Common myeloid progenitor, CD34-positive (primary cell): Measurements from ENCODE around the gene ASAP2.
"Not testable (repeated sequence)": the region's sequence is repeated elsewhere in the genome, so short reads cannot be mapped to it uniquely, and the experiment has no call there.

ENCODE experiments used
- CTCF ChIA-PET: fragments of 350-600 bp; sonication (Branson Sonifier 250); formaldehyde crosslinking; loops from one replicate; lab custom pipeline; 2021; ENCODE audit warnings: antibody characterized with exemption; lab: Charles Lee
- POLR2A ChIA-PET: fragments of 350-600 bp; sonication (Branson Sonifier 250); formaldehyde crosslinking; loops from one replicate; lab custom pipeline; 2021; ENCODE audit warnings: antibody characterized with exemption; lab: Charles Lee
- DNase-seq, 3 donors: peaks; one replicate each; pipeline versions ENCODE4 v3.0.0 to v3.0.0-alpha.2; 2013
- H3K27ac ChIP-seq, 2 experiments: 1 replicate in 1 of 2; 2 replicates in 1 of 2; pipeline ENCODE4 v1.7.0; 2013; ENCODE audit warnings: inconsistent platforms in 2 of 2, low read length in 2 of 2, mild to moderate bottlenecking in 2 of 2, low read depth in 1 of 2, moderate library complexity in 1 of 2; ENCODE audit not compliant: severe bottlenecking in 2 of 2, insufficient read depth in 1 of 2, poor library complexity in 1 of 2
- H3K27me3 ChIP-seq, 5 experiments: replicated peaks in 2 of 5; 1 replicate in 3 of 5; 2 replicates in 2 of 5; pipeline versions ENCODE4 v1.6.1 to v1.7.0; 2013; ENCODE audit warnings: low read length in 4 of 5, mild to moderate bottlenecking in 2 of 5, moderate library complexity in 2 of 5, inconsistent platforms in 1 of 5; ENCODE audit not compliant: insufficient read depth in 5 of 5, control insufficient read depth in 4 of 5
- H3K36me3 ChIP-seq, 4 experiments: 1 replicate in 2 of 4; 2 replicates in 2 of 4; pipeline versions ENCODE4 v1.6.1 to v1.7.0; 2013; ENCODE audit warnings: low read length in 3 of 4, control low read depth in 1 of 4, mild to moderate bottlenecking in 1 of 4; ENCODE audit not compliant: control insufficient read depth in 4 of 4, insufficient read depth in 4 of 4
- H3K4me1 ChIP-seq, 4 experiments: 1 replicate in 3 of 4; 2 replicates in 1 of 4; pipeline versions ENCODE4 v1.6.1 to v1.7.1; 2013; ENCODE audit warnings: low read length in 3 of 4, mild to moderate bottlenecking in 3 of 4, control low read depth in 1 of 4, inconsistent platforms in 1 of 4, moderate library complexity in 1 of 4; ENCODE audit not compliant: control insufficient read depth in 4 of 4, insufficient read depth in 4 of 4; ENCODE audit errors: control extremely low read depth in 1 of 4
- H3K4me3 ChIP-seq, 7 experiments: 1 replicate in 4 of 7; 2 replicates in 3 of 7; pipeline versions ENCODE4 v1.5.1 to v1.7.0; 2013; ENCODE audit warnings: mild to moderate bottlenecking in 7 of 7, low read length in 6 of 7, moderate library complexity in 6 of 7, inconsistent platforms in 2 of 7, low read depth in 2 of 7, control low read depth in 1 of 7; ENCODE audit not compliant: insufficient read depth in 4 of 7, control insufficient read depth in 1 of 7; ENCODE audit errors: extremely low read depth in 1 of 7
- H3K9me3 ChIP-seq, 5 experiments: 1 replicate in 4 of 5; 2 replicates in 1 of 5; pipeline versions ENCODE4 v1.6.1 to v1.7.1; 2013; ENCODE audit warnings: low read length in 4 of 5, mild to moderate bottlenecking in 2 of 5, inconsistent platforms in 1 of 5, low read depth in 1 of 5, moderate library complexity in 1 of 5; ENCODE audit not compliant: control insufficient read depth in 4 of 5, insufficient read depth in 2 of 5; ENCODE audit errors: control extremely low read depth in 1 of 5
- WGBS: methylation state at CpG from one replicate; pipeline ENCODE4 v1.1.5; 2013; ENCODE audit not compliant: insufficient coverage; 5-methylcytosine and 5-hydroxymethylcytosine counted together

The ASAP2 gene

DNA sequence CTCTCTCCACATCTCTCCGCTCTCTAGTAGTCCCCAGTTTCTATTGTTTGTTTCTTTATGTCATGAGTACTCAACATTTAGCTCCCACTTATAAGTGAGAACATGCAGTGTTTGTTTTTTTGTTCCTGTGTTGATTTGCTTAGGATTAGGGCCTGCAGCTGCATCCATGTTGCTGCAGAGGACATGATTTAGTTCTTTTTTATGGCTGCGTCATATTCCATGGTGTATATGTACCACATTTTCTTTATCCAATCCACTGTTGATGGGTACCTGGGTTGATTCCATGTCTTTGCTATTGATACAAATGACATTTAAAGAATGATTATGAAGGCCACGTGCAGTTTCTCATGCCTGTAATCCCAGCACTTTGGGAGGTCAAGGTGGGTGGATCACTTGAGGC is 60.7 kb downstream of the ASAP2 start:
- POLR2A ChIA-PET, result interaction anchor here (0.5 kb wide), 1 partner anchor 14 kb away, joined by 3 read pairs; no protein-coding TSS in a partner anchor

GRCh38 chr2:9268301-9269080 is 61.9 kb downstream of the ASAP2 start:
- no peak for DNase-seq
- POLR2A ChIA-PET, result no interaction called here
- Histone ChIP-seq H3K27ac (no peak overlapping the region), H3K4me1 (peaks cover 2 to 13% (median 12%) of the 10 kb centered on the region in 4 experiments), H3K4me3 (no peak overlapping the region), H3K36me3 (no peaks in the 10 kb centered on the region), H3K27me3 (no peaks in the 10 kb centered on the region), H3K9me3 (no peaks in the 10 kb centered on the region)
- WGBS, result 95% methylated on average over 12 of the region's 18 CpGs
- CTCF ChIA-PET, result no interaction called here

More for the DNA sequence above, 60.7 kb downstream of the ASAP2 start:
- H3K27me3 ChIP-seq, DNase-seq, H3K36me3 ChIP-seq, H3K4me3 ChIP-seq, H3K9me3 ChIP-seq, H3K27ac ChIP-seq, CTCF ChIA-PET: not testable (repeated sequence)
- WGBS, result no CpG with 5 or more reads among the region's 3 CpGs
- H3K4me1 ChIP-seq, result peaks cover 4 to 19% (median 17%) of the 10 kb centered on the region in 4 experiments

DNA sequence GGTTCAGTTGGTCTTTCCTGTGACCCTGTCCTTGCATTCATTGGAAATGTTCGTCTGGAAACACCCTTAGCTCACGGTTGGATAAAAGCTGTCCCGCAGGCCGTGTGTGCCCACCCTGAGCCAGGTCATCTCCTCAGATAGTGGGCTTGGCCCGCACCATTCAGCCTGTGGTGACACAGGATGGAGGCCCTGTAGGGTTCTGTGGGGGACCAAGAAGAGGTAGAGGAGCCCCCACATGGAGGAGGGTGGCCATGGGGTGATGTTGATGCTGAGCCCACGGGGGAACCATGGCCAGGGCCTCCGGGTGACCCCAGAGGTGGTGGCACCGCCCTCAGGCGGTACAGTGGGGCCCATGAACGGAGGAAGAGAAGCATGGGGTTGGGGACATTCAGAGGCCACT is 62.7 kb downstream of the ASAP2 start:
- H3K9me3 ChIP-seq, result no peaks in the 10 kb centered on the region
- WGBS, result 100% methylated on average over 10 of the region's 10 CpGs
- no peak overlapping the region for H3K27ac ChIP-seq
- H3K27me3 ChIP-seq, result no peaks in the 10 kb centered on the region
- peaks cover 0 to 14% (median 10%) of the 10 kb centered on the region in 4 experiments for H3K4me1 ChIP-seq
- DNase-seq, result no peak
- H3K4me3 ChIP-seq, result no peak overlapping the region
- CTCF ChIA-PET, result interaction anchor here (1.3 kb wide), 1 partner anchor 13 kb away, joined by 4 read pairs; no protein-coding TSS in a partner anchor
- POLR2A ChIA-PET, result no interaction called here
- no peaks in the 10 kb centered on the region for H3K36me3 ChIP-seq

DNA sequence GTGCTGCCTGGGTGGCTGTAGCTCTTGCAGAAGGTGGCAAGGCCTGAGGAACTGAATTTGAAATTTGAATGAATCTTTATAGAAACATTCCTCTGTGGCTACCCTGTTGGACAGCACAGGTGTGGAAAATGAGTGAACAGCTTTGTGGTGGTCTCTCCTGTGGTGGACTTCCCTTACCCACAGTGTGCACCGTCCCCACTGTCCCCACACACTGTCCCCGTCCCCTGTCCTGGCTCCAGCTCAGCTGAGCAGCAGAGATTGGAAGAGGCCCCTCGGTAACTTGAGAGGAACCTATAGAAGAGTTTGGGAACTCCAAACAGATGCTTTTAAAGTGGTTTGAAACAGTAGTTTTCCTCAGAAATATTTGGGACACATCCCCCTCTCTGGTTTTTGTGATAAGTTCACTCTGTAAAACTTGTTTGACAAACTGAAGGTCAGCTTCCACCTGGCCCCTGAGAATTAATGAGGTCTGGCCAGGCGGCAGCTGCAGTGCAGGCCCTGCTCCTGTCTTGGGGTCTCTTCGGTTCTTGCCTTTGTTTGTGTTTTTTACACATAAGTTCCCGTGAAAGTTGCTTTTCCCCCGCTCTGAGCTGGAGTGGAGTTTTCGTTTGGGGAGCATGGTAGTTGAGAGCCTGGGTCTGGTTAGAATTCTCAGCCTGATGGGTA is 63.2 kb downstream of the ASAP2 start:
- 98% methylated on average over 6 of the region's 8 CpGs for WGBS
- POLR2A ChIA-PET, result no interaction called here

GRCh38 chr2:9271091-9271490 is 64.5 kb downstream of the ASAP2 start:
- H3K4me1 ChIP-seq, result peaks cover 0 to 23% (median 11%) of the 10 kb centered on the region in 4 experiments
- ChIA-PET CTCF (no interaction called here), POLR2A (no interaction called here)
- H3K27ac ChIP-seq, result no peak overlapping the region
- H3K9me3 ChIP-seq, result no peaks in the 10 kb centered on the region
- no peaks in the 10 kb centered on the region for H3K36me3 ChIP-seq
- no peaks in the 10 kb centered on the region for H3K27me3 ChIP-seq
- peak in 1 of 3 donors; percentile 32 for DNase-seq
- 33% methylated on average over 4 of the region's 5 CpGs for WGBS
- H3K4me3 ChIP-seq, result no peak overlapping the region

More for the DNA sequence above, 63.2 kb downstream of the ASAP2 start:
- CTCF ChIA-PET, result interaction anchor here (1.3 kb wide), 1 partner anchor 12 kb away, joined by 4 read pairs; no protein-coding TSS in a partner anchor
- no peaks in the 10 kb centered on the region for H3K9me3 ChIP-seq
- DNase-seq, result no peak
- H3K4me1 ChIP-seq, result peaks cover 0 to 19% (median 12%) of the 10 kb centered on the region in 4 experiments
- H3K27me3 ChIP-seq, result no peaks in the 10 kb centered on the region
- H3K36me3 ChIP-seq, result no peaks in the 10 kb centered on the region
- H3K4me3 ChIP-seq, result no peak overlapping the region
- H3K27ac ChIP-seq, result no peak overlapping the region

GRCh38 chr2:9271691-9272090 is 65.1 kb downstream of the ASAP2 start:
- no peak for DNase-seq
- ChIA-PET CTCF (no interaction called here), POLR2A (interaction anchor here (0.6 kb wide), 1 partner anchor 45 kb away, joined by 5 read pairs; no protein-coding TSS in a partner anchor)
- no peaks in the 10 kb centered on the region for H3K9me3 ChIP-seq
- H3K27me3 ChIP-seq, result no peaks in the 10 kb centered on the region
- no peak overlapping the region for H3K4me3 ChIP-seq
- whole genome bisulfite sequencing, result 100% methylated on average over 3 of the region's 5 CpGs
- H3K27ac ChIP-seq, result no peak overlapping the region
- peaks cover 0 to 19% (median 5%) of the 10 kb centered on the region in 4 experiments for H3K4me1 ChIP-seq
- no peaks in the 10 kb centered on the region for H3K36me3 ChIP-seq
